ENCODE results near the gene ECT2.
"Not testable (repeated sequence)": the region's sequence is repeated elsewhere in the genome, so short reads cannot be mapped to it uniquely, and the experiment has no call there.

ECT2 gene

DNA sequence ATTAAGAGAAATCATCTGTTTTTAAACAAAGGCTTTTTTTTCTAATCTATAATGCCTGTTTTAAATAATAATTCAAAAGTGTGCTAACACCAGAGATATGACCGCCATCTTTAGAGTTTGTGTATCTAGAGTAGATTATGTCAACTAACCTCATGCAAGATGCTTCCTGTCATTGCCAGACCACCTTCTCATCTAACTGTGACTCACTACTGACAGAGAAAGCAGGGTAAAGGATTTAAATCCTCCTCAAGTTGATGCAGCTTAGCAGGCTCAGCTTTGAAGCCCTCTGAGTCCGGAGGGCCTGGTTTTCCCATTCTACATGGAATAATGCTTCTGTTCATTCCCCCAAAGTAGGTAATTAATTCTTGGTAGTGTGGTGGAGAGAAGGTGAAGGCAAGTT is 108.5 kb downstream of the ECT2 start:
- no peak for DNase-seq (ENCODE audit: low read depth in 2 of 2)

DNA sequence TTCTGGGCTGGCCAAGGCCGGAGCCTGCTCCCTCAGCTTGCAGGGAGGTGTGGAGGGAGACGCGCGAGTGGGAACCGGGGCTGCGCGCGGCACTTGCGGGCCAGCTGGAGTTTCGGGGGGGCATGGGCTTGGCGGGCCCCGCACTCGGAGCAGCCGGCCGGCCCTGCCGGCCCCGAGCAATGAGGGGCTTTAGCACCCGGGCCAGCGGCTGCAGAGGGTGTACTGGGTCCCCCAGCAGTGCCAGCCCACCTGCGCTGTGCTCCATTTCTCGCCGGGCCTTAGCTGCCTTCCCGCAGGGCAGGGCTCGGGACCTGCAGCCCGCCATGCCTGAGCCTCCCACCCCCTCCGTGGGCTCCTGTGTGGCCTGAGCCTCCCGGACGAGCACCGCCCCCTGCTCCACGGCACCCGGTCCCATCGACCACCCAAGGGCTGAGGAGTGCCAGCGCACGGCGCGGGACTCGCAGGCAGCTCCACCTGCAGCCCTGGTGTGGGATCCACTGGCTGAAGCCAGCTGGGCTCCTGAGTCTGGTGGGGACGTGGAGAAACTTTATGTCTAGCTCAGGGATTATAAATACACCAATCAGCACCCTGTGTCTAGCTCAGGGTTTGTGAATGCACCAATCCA is 116.3 kb downstream of the ECT2 start:
- not testable (repeated sequence) for DNase-seq (ENCODE audit: low read depth in 2 of 2)

DNA sequence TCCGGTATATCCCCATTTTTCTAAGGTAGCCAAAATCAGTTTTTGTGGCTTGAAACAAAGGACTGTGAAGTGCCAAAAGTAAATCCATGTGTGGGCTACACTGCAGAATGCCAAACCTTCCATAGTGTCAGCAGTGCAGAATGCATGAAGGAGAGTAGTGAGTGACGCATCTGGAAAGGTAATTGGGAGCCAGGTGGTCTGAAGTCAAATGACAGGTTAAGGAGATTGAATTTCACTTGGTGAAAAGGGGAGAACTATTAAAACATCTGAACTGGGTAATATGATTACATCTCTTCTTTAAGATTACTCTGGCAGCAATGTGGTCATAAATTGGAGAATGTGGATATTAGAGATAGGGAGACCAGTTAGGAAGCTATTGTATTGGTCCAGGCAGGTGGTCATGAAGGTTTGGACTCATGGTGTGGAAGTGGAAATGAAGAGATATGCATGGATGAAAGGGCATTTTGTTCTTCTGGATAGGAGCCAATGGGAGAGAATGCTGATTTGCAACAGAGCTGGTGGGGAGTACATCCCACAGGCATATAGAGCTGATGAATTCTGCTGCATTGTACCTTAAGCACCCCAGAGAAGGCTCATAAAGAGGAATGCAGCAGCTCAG is 118.2 kb downstream of the ECT2 start:
- DNase-seq (ENCODE audit: low read depth in 2 of 2) = no peak

DNA sequence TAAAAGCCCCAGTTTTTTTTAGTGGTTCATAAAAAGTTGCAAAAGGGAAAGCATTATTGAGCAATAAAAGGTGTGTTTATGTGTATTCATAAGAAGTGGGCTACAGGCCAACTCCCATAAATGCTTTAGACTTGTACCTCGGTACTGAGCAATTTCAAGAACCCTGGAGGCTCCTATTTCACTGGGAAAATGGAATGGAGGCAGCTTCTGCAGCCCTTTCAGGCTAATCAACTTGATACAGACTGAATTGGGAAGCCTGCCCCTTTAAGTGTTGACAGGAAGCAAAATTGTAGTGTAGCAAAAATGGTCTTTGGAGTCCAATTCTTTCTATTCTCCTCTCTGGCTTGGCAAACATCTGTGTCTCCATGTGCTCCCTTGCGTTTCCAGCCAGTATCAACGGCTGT is 118.8 kb downstream of the ECT2 start:
- no peak for DNase-seq (ENCODE audit: low read depth in 2 of 2)

DNA sequence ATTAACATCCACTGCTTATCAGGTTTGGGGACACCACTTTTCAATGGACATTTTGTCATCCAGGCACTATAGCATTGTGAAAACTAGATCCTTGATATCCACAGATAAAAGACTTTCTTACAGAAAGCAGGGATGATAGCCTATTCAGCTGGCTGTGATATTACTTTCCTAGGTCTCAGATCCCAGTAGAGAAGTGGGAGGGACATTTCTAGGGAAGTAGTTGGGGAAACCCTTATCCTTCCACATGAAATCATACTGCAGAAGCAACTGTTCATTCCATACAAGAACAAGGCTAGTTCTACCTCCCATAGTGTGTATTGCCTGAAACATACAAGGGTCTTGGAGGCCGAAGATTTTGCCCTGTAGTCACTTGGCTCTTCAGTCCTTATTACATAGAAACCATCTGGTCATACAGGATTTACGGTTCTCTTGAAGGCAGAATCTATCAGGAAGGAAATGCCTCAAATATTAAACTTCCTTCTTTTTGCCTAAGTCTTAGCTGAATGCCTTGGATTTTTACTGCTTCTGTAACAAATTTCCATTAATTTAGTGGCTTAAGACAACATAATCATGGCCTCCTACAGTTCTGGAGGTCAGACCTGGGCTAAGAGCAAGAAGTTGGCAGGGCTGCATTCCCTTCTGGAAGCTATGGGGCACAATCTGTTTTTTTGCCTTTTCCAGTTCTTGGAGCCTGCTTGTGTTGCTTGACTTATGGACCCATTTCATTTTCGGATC is 119.4 kb downstream of the ECT2 start:
- no peak for DNase-seq (ENCODE audit: low read depth in 2 of 2)

All from activated CD8-positive, alpha-beta memory T cell treated with anti-CD3 and anti-CD28 coated beads for 4 hours (primary cell).